ENCODE data around the gene PRC1. TPM values are rescaled to one million over a fixed set of nuclear protein-coding genes. Genes with fewer than 3 reads are reported as not detected.

The PRC1 gene
- total and polyA plus RNA-seq, 3 experiments from 2014 or later = 3.4 to 79.9 (median 79.7) TPM

DNA sequence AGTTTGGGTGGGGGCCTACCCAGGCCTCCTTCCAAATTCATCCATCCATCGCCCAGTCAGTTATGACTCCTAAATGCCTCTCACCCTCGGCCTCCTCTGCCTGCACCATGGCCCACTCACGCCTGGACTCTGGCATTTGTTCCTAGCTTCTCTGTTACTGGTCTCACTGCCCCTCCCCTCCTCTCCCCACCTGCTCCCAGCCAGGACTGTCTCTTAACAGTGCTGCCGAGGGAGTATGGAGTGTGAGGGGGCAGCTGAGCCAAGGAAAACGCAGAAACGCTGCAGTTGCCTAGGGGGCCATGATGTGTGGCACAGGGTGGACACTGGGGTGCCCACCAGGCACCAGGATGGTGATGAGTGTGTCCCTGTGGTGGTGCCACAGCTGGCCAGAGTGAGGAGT lies 36.5 kb downstream of the PRC1 start:
- Histone ChIP-seq H3K27me3 (ENCODE audit: insufficient read depth, low read length, poor library complexity, severe bottlenecking) (no peaks in the 10 kb centered on the region), H3K9me3 (ENCODE audit: low read length) (no peaks in the 10 kb centered on the region), H3K27ac (ENCODE audit: low read depth, low read length) (no peak overlapping the region), H3K4me3 (ENCODE audit: low read length) (no peak overlapping the region), H3K4me1 (ENCODE audit: insufficient read depth, low read length) (peaks cover 14% of the 10 kb centered on the region), H3K36me3 (ENCODE audit: insufficient read depth, low read length) (no peaks in the 10 kb centered on the region)
- H3K4me3 Mint-ChIP-seq = peak overlapping the region in 5 of 7 donors; percentile 19 to 60 (median 34)
- DNase-seq = no peak
- peaks cover 5 to 27% (median 14%) of the 10 kb centered on the region in 3 donors for H3K4me1 Mint-ChIP-seq
- peak overlapping the region in 2 of 8 donors; percentile 33 to 81 for H3K27ac Mint-ChIP-seq
- H3K36me3 Mint-ChIP-seq = peaks cover 0 to 50% (median 7%) of the 10 kb centered on the region in 3 donors
- no peaks in the 10 kb centered on the region for H3K9me3 Mint-ChIP-seq
- CTCF ChIA-PET = interaction anchor here (0.7 to 9.2 kb wide), 13 partner anchors 10 to 314 kb away, joined by 3 to 158 read pairs (median 7); partner anchors contain the start of genes HDDC3, UNC45A and VPS33B
- H3K27me3 Mint-ChIP-seq = no peaks in the 10 kb centered on the region
- POLR2A ChIA-PET = no interaction called here

DNA sequence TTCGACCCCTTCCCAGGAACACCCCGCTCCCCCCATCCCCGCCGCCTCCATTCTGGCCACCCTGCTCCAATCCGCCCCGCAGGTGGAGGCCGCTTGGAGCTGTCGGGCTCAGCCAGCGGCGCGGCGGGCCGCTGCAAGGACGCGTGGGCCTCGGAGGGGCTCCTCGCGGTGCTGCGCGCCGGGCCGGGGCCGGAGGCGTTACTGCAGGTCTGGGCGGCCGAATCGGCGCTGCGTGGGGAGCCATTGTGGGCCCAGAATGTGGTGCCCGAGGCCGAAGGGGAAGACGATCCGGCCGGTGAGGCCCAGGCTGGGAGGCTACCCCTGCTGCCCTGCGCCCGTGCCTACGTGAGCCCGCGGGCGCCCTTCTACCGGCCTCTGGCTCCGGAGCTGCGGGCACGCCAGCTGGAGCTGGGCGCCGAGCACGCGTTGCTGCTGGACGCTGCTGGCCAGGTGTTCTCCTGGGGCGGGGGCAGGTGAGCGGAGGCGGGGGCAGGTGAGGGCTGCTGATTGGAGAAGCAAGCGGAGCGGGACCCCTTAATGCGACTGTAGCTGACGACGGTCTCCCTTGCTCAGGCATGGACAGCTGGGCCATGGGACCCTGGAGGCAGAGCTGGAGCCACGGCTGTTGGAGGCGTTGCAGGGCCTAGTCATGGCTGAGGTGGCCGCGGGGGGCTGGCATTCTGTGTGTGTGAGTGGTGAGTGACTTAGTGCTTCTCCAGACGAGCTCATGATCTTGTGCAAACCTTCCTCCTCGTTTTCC lies 37.1 kb downstream of the PRC1 start:
- H3K4me1 ChIP-seq (ENCODE audit: insufficient read depth, low read length) = peaks cover 14% of the 10 kb centered on the region
- H3K4me3 Mint-ChIP-seq = peak overlapping the region in 5 of 7 donors; percentile 19 to 67 (median 57)
- no peaks in the 10 kb centered on the region for H3K27me3 Mint-ChIP-seq
- H3K27me3 ChIP-seq (ENCODE audit: insufficient read depth, low read length, poor library complexity, severe bottlenecking) = no peaks in the 10 kb centered on the region
- DNase-seq = no peak
- no peak overlapping the region for H3K4me3 ChIP-seq (ENCODE audit: low read length)
- H3K27ac ChIP-seq (ENCODE audit: low read depth, low read length) = no peak overlapping the region
- no peaks in the 10 kb centered on the region for H3K9me3 ChIP-seq (ENCODE audit: low read length)
- peaks cover 5 to 27% (median 14%) of the 10 kb centered on the region in 3 donors for H3K4me1 Mint-ChIP-seq
- ChIA-PET CTCF (interaction anchor here (0.7 to 9.2 kb wide), 27 partner anchors 9 to 314 kb away, joined by 3 to 158 read pairs (median 4); partner anchors contain the start of genes HDDC3, UNC45A and VPS33B), POLR2A (interaction anchor here (1.2 kb wide), 1 partner anchor 22 kb away, joined by 4 read pairs; no protein-coding TSS in a partner anchor)
- peaks cover 0 to 50% (median 7%) of the 10 kb centered on the region in 3 donors for H3K36me3 Mint-ChIP-seq
- H3K36me3 ChIP-seq (ENCODE audit: insufficient read depth, low read length) = no peaks in the 10 kb centered on the region
- no peaks in the 10 kb centered on the region for H3K9me3 Mint-ChIP-seq
- peak overlapping the region in 1 of 8 donors; percentile 33 for H3K27ac Mint-ChIP-seq

DNA sequence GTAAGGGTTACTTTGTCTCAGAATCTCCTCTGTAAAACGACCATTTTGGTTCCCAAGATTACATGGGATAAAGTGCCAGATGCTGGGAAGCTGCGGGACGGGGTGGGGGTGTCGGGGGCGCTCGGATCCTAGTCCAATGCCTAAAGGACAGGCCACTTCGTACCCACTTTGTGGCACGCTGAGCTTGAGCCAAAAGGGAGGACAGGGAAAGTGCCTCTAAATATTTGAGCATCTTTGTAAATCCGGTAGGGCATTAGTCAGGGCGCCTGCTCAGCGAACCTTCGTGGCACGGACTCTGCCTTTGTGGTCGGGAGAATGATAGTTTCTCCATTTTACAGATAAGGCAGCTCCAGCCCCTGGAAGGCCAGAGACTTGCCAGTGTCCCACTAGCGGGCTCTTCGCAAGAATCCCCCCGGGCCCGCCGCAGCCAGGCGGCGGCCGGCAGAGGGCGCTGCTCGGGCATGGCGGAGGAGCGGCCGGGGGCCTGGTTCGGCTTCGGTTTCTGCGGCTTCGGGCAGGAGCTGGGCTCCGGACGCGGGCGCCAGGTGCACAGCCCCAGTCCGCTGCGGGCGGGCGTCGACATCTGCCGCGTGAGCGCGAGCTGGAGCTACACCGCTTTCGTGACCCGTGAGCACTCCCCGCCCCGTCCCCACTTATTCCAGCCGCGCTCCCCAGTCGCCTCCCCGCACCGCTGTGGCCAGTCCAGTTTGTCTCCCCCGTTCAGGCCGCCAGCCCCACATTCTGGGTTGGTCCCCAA lies 37.9 kb downstream of the PRC1 start:
- Histone ChIP-seq H3K4me3 (ENCODE audit: low read length) (no peak overlapping the region), H3K9me3 (ENCODE audit: low read length) (no peaks in the 10 kb centered on the region), H3K27me3 (ENCODE audit: insufficient read depth, low read length, poor library complexity, severe bottlenecking) (no peaks in the 10 kb centered on the region), H3K36me3 (ENCODE audit: insufficient read depth, low read length) (no peaks in the 10 kb centered on the region), H3K4me1 (ENCODE audit: insufficient read depth, low read length) (peaks cover 14% of the 10 kb centered on the region), H3K27ac (ENCODE audit: low read depth, low read length) (peak overlapping the region; percentile 89)
- Mint-ChIP-seq H3K4me1 (peaks cover 5 to 27% (median 14%) of the 10 kb centered on the region in 3 donors), H3K9me3 (no peaks in the 10 kb centered on the region), H3K27ac (peak overlapping the region in 6 of 8 donors; percentile 29 to 90 (median 62)), H3K4me3 (peak overlapping the region; percentile 58 to 95 (median 71)), H3K36me3 (peaks cover 0 to 50% (median 8%) of the 10 kb centered on the region in 3 donors), H3K27me3 (no peaks in the 10 kb centered on the region)
- DNase-seq = peak; percentile 36 to 75 (median 63)
- POLR2A ChIA-PET = interaction anchor here (0.6 to 1.2 kb wide), 2 partner anchors 22 to 53 kb away, joined by 3 to 4 read pairs; partner anchors contain the start of gene MAN2A2
- CTCF ChIA-PET = interaction anchor here (0.9 to 9.2 kb wide), 23 partner anchors 10 to 302 kb away, joined by 3 to 158 read pairs (median 5); partner anchors contain the start of genes HDDC3, UNC45A and VPS33B

GRCh38 chr15:90955624-90956273 lies 38.6 kb downstream of the PRC1 start:
- ChIA-PET CTCF (interaction anchor here (0.9 to 9.2 kb wide), 20 partner anchors 10 to 302 kb away, joined by 3 to 158 read pairs (median 6); partner anchors contain the start of genes HDDC3, UNC45A and VPS33B), POLR2A (interaction anchor here (0.6 to 1.9 kb wide), 3 partner anchors 24 to 53 kb away, joined by 3 to 6 read pairs (median 6); partner anchors contain the start of genes HDDC3 and MAN2A2)
- H3K4me1 ChIP-seq (ENCODE audit: insufficient read depth, low read length) = peaks cover 14% of the 10 kb centered on the region
- H3K9me3 Mint-ChIP-seq = no peaks in the 10 kb centered on the region
- H3K4me3 Mint-ChIP-seq = peak overlapping the region; percentile 64 to 95 (median 88)
- no peak for DNase-seq
- H3K36me3 Mint-ChIP-seq = peaks cover 0 to 49% (median 3%) of the 10 kb centered on the region in 3 donors
- H3K36me3 ChIP-seq (ENCODE audit: insufficient read depth, low read length) = no peaks in the 10 kb centered on the region
- peak overlapping the region; percentile 64 for H3K4me3 ChIP-seq (ENCODE audit: low read length)
- peaks cover 5 to 27% (median 14%) of the 10 kb centered on the region in 3 donors for H3K4me1 Mint-ChIP-seq
- H3K27me3 Mint-ChIP-seq = no peaks in the 10 kb centered on the region
- peak overlapping the region; percentile 89 for H3K27ac ChIP-seq (ENCODE audit: low read depth, low read length)
- H3K27ac Mint-ChIP-seq = peak overlapping the region in 6 of 8 donors; percentile 29 to 94 (median 66)
- no peaks in the 10 kb centered on the region for H3K27me3 ChIP-seq (ENCODE audit: insufficient read depth, low read length, poor library complexity, severe bottlenecking)
- no peaks in the 10 kb centered on the region for H3K9me3 ChIP-seq (ENCODE audit: low read length)

DNA sequence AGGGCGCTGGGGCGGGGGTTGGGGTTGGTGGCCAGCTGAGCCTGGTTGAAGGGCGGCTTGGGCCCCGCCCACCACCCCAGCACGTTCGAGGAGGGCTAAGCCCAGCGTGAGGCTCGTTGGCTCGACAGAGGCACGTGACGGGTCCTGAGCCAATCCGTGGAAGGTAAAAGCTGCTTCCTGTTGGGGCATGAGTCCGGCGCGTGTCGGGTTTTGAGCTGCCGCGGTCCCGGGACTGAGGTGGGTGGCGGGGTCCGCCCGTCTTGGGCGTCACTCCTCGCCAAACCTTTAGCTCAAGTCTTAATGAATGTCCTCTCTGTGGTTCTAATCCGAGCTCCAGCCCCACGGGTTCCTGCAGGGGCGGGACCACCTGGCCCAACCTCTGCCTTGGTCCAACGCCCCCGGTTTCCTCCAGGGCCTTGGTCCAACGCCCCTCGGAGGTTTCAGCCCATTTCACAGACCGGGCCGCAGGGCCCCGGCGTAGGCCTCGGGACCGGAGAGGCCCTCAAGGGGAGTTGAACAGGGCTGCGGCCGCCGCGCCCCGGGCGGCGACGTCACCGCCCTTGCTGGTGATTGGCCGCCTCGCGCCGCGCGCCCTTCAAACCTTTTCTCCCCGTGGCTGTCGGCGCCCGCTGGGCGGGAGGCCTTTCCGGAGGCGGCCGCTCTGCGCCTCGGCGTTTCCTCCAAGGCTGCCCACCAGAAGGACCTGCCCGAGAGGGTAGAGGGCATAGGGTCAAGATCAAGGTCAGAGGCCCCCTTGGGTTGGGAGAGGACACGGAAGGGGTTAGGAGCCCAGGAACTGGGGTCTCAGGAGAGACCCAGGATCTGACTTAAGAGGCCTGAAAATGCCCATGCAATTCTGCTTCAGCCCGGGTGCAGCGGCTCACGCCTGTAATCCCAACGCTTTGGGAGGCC lies 39.4 kb downstream of the PRC1 start, which contains the start of gene RCCD1:
RCCD1 (plus strand) TSS at position 173 of the 912 bp plus-strand sequence. CDS start 1,851 bp downstream, outside the sequence.
- CTCF ChIA-PET = interaction anchor here (0.5 to 9.2 kb wide), 11 partner anchors 9 to 318 kb away, joined by 3 to 158 read pairs (median 5); partner anchors contain the start of genes HDDC3 and UNC45A
- POLR2A ChIA-PET = interaction anchor here (0.5 to 1.9 kb wide), 9 partner anchors 20 to 1846 kb away, joined by 3 to 17 read pairs (median 6); partner anchors contain the start of genes HDDC3, MAN2A2 and UNC45A
- H3K4me1 ChIP-seq (ENCODE audit: insufficient read depth, low read length) = peaks cover 14% of the 10 kb centered on the region
- H3K27ac Mint-ChIP-seq = peak within 1 kb of the TSS; percentile 87 to 97 (median 92)
- H3K27ac ChIP-seq (ENCODE audit: low read depth, low read length) = peak within 1 kb of the TSS; percentile 89
- peak; percentile 82 to 92 (median 84) for DNase-seq
- H3K9me3 Mint-ChIP-seq = no peaks in the 10 kb centered on the region
- peaks cover 5 to 27% (median 14%) of the 10 kb centered on the region in 3 donors for H3K4me1 Mint-ChIP-seq
- no peaks in the 10 kb centered on the region for H3K36me3 ChIP-seq (ENCODE audit: insufficient read depth, low read length)
- peak within 1 kb of the TSS; percentile 86 to 95 (median 88) for H3K4me3 Mint-ChIP-seq
- H3K9me3 ChIP-seq (ENCODE audit: low read length) = no peaks in the 10 kb centered on the region
- no peaks in the 10 kb centered on the region for H3K27me3 ChIP-seq (ENCODE audit: insufficient read depth, low read length, poor library complexity, severe bottlenecking)
- no peaks in the 10 kb centered on the region for H3K27me3 Mint-ChIP-seq
- H3K36me3 Mint-ChIP-seq = peaks cover 0 to 49% (median 3%) of the 10 kb centered on the region in 3 donors
- H3K4me3 ChIP-seq (ENCODE audit: low read length) = peak within 1 kb of the TSS; percentile 64

GRCh38 chr15:90953947-90954711 lies 40.2 kb downstream of the PRC1 start:
- H3K4me3 ChIP-seq (ENCODE audit: low read length) = peak overlapping the region; percentile 64
- no peaks in the 10 kb centered on the region for H3K27me3 Mint-ChIP-seq
- H3K27ac Mint-ChIP-seq = peak overlapping the region; percentile 32 to 97 (median 92)
- H3K9me3 Mint-ChIP-seq = no peaks in the 10 kb centered on the region
- peak overlapping the region; percentile 86 to 95 (median 88) for H3K4me3 Mint-ChIP-seq
- ChIA-PET CTCF (interaction anchor here (0.7 to 9.2 kb wide), 9 partner anchors 8 to 423 kb away, joined by 3 to 158 read pairs (median 4); partner anchors contain the start of genes HDDC3 and UNC45A), POLR2A (interaction anchor here (0.5 to 1.9 kb wide), 7 partner anchors 19 to 752 kb away, joined by 3 to 17 read pairs (median 6); partner anchors contain the start of genes HDDC3 and UNC45A)
- no peak for DNase-seq
- H3K4me1 Mint-ChIP-seq = peaks cover 5 to 27% (median 14%) of the 10 kb centered on the region in 3 donors
- no peaks in the 10 kb centered on the region for H3K36me3 ChIP-seq (ENCODE audit: insufficient read depth, low read length)
- no peaks in the 10 kb centered on the region for H3K9me3 ChIP-seq (ENCODE audit: low read length)
- peaks cover 0 to 51% (median 3%) of the 10 kb centered on the region in 3 donors for H3K36me3 Mint-ChIP-seq
- peak overlapping the region; percentile 89 for H3K27ac ChIP-seq (ENCODE audit: low read depth, low read length)
- no peaks in the 10 kb centered on the region for H3K27me3 ChIP-seq (ENCODE audit: insufficient read depth, low read length, poor library complexity, severe bottlenecking)
- H3K4me1 ChIP-seq (ENCODE audit: insufficient read depth, low read length) = peaks cover 14% of the 10 kb centered on the region
